Astrocyte (in vitro differentiated cells and primary cell): ENCODE data around the gene SCYGR2.

Source experiments
- CTCF ChIP-seq: IDR thresholded peaks from 2 replicates; pipeline ENCODE4 v1.5.1; 2011; ENCODE audit warnings: low read depth, mild to moderate bottlenecking, inconsistent platforms, low read length, moderate library complexity; ENCODE audit not compliant: insufficient read depth
- EZH2 ChIP-seq: IDR thresholded peaks from 2 replicates; pipeline ENCODE4 v1.6.1; 2012; ENCODE audit warnings: mild to moderate bottlenecking, low read length, inconsistent platforms; ENCODE audit not compliant: insufficient read depth

GRCh38 chr2:227576110-227576509 lies 22.6 kb upstream of the SCYGR2 start:
- TF ChIP-seq CTCF, result no peak
- no peak for TF ChIP-seq EZH2
